ENCODE results near the gene DGKI. TPM values are rescaled to one million over a fixed set of nuclear protein-coding genes. Genes with fewer than 3 reads are reported as not detected.

The DGKI gene
- total RNA-seq, 1 experiment from 2014 or later = 0.55 TPM

DNA sequence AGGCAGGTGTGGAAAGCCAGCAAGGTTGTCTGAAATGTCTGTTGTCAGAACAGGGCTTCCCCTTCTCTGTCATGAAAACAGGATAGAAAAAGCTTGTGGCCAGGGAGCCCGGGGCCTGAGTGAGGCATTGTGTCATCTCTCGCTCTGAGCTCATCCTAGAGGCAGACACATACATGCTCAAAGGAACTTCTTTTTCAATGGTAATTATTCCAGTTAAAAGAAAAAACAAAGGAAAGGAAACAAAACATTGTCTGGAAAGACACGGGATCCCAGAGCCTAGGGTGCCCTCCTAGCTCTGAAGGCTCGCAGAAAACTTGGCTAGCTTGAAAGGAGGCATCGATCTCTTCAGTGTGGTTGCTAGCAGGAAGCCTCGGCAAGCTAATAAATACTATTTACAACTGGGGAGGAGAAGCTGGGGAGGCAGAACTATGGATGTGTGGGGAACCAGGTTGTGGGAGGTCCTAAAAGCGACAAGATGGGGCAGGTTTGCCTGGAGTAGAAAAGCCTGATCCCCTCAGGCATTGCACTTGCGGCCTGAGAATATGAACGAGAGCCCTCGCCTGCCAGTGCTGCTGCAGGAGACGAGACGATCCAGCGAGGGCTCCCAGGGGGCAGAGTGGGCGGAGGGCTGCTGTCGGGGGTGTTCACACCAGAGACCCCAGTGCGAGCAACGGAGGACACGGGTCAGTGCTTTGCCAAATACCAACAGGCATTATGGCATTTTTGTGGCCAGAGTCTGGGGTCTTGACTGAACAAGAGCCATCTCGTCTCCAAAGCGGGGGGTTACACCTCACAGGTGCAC is 32.8 kb upstream of the DGKI start:
- no peaks in the 10 kb centered on the region for H3K79me1 ChIP-seq (ENCODE audit: insufficient read depth, low read depth, low read length, poor library complexity, severe bottlenecking)
- H3K14ac ChIP-seq (ENCODE audit: insufficient read depth, low read length) = peak overlapping the region; percentile 0
- peak overlapping the region; percentile 25 for H4K91ac ChIP-seq (ENCODE audit: insufficient read length, low read depth, low read length)
- H2AFZ ChIP-seq (ENCODE audit: low read length) = no peak overlapping the region
- peak overlapping the region; percentile 19 for H3K18ac ChIP-seq (ENCODE audit: insufficient read length, low read depth, low read length)
- peak overlapping the region; percentile 22 to 46; a peak in 4 of 5 replicates for H3K4me3 Mint-ChIP-seq
- no peak overlapping the region for H3K56ac ChIP-seq (ENCODE audit: insufficient read length, low read depth, low read length)
- no peak overlapping the region for H3K4ac ChIP-seq (ENCODE audit: low read depth, low read length)
- H3K9ac ChIP-seq (ENCODE audit: extremely low read depth, insufficient read length, low read length) = peak overlapping the region; percentile 16
- TF ChIP-seq CTCF (conservative IDR thresholded peaks at IDR 0.05) = no peak
- H4K20me1 ChIP-seq (ENCODE audit: control insufficient read depth, insufficient read depth, insufficient read length) = no peaks in the 10 kb centered on the region
- H3K9me3 ChIP-seq (ENCODE audit: control insufficient read depth, low read depth, low read length) = no peaks in the 10 kb centered on the region
- no peaks in the 10 kb centered on the region for H3K27me3 ChIP-seq (ENCODE audit: insufficient read depth, low read length)
- H3K4me1 Mint-ChIP-seq = peaks cover 69 to 74% of the 10 kb centered on the region in 2 experiments
- no peak overlapping the region for H2BK12ac ChIP-seq (ENCODE audit: insufficient read length, low read depth, low read length)
- no peak overlapping the region for H2BK120ac ChIP-seq (ENCODE audit: low read depth, low read length, poor library complexity, severe bottlenecking)
- H3K27ac Mint-ChIP-seq = peak overlapping the region; percentile 94 to 98 (median 98)
- no peak overlapping the region for H3K23ac ChIP-seq (ENCODE audit: insufficient read length, low read depth, low read length)
- H3K79me2 ChIP-seq (ENCODE audit: insufficient read depth, low read length) = no peaks in the 10 kb centered on the region
- no peak overlapping the region for H4K8ac ChIP-seq (replicated peaks; ENCODE audit: insufficient read length, low read depth, low read length)
- peaks cover 46 to 73% (median 71%) of the 10 kb centered on the region in 3 experiments for H3K36me3 Mint-ChIP-seq (ENCODE audit: insufficient read depth in 1 of 3, low read depth in 3 of 3)
- H2BK5ac ChIP-seq (ENCODE audit: insufficient read length, low read length) = no peak overlapping the region
- WGBS (ENCODE audit: extremely low coverage, insufficient read length, low lambda C conversion rate) = no CpG with 5 or more reads among the region's 20 CpGs
- H3T11ph ChIP-seq (ENCODE audit: low read length) = no peak overlapping the region
- H2BK15ac ChIP-seq (ENCODE audit: low read depth, low read length) = no peak overlapping the region
- peaks cover 9 to 11% of the 10 kb centered on the region in 2 experiments for H3K9me3 Mint-ChIP-seq
- peak overlapping the region; percentile 86 for H3K27ac ChIP-seq (ENCODE audit: insufficient read length, low read depth, low read length)
- peaks cover 22% of the 10 kb centered on the region for H3K4me1 ChIP-seq (ENCODE audit: insufficient read depth, low read length)
- no peak overlapping the region for H3K4me2 ChIP-seq (ENCODE audit: insufficient read depth, insufficient read length, low read length)
- H4K5ac ChIP-seq (ENCODE audit: insufficient read length, low read depth, low read length) = no peak overlapping the region
- H3K27me3 Mint-ChIP-seq (ENCODE audit: low read depth) = no peaks in the 10 kb centered on the region; the same call in 1 of the 2 replicates
- no peaks in the 10 kb centered on the region for H3K23me2 ChIP-seq (ENCODE audit: insufficient read length, low read depth, low read length, poor library complexity, severe bottlenecking)
- no peak overlapping the region for H2BK20ac ChIP-seq (ENCODE audit: low read depth, low read length, poor library complexity, severe bottlenecking)
- H2AK5ac ChIP-seq (ENCODE audit: insufficient read length, low read length) = no peak overlapping the region
- peak; percentile 66 for DNase-seq
